Spleen (tissue), 11 donors: ENCODE results near the gene STX8. TPM values are rescaled to one million over a fixed set of nuclear protein-coding genes. Genes with fewer than 3 reads are reported as not detected.
A peak's percentile ranks its signal among the peaks of the same experiment; 100 is the strongest.

Experiments
- DNase-seq: peaks from one replicate; pipeline ENCODE4 v3.0.0-alpha.2; 2020
- H3K27ac ChIP-seq, 8 donors: fragments of 200-600 bp; sonication (generic) in 7 of 8; 1 replicate in 4 of 8; 2 replicates in 4 of 8; pipeline versions ENCODE4 v1.5.0 to v1.8.0; 2016 to 2021; ENCODE audit warnings: inconsistent platforms in 4 of 8, mild to moderate bottlenecking in 4 of 8, moderate library complexity in 1 of 8
- H3K27me3 ChIP-seq, 7 donors: fragments of 200-600 bp; sonication (generic) in 6 of 7; replicated peaks in 1 of 7; 1 replicate in 4 of 7; 2 replicates in 3 of 7; pipeline versions ENCODE4 v1.5.0 to v1.8.0; 2016 to 2021; ENCODE audit warnings: inconsistent platforms in 3 of 7, mild to moderate bottlenecking in 1 of 7
- H3K36me3 ChIP-seq, 6 donors: fragments of 200-600 bp; sonication (generic) in 5 of 6; 1 replicate in 4 of 6; 2 replicates in 2 of 6; pipeline versions ENCODE4 v1.5.0 to v1.8.0; 2016 to 2021; ENCODE audit warnings: inconsistent platforms in 2 of 6
- H3K4me1 ChIP-seq, 6 donors: fragments of 200-600 bp; sonication (generic) in 5 of 6; 1 replicate in 3 of 6; 2 replicates in 3 of 6; pipeline versions ENCODE4 v1.5.0 to v1.8.0; 2016 to 2021; ENCODE audit warnings: inconsistent platforms in 3 of 6
- H3K4me3 ChIP-seq, 8 donors: fragments of 200-600 bp; sonication (generic) in 7 of 8; 1 replicate in 4 of 8; 2 replicates in 4 of 8; pipeline versions ENCODE4 v1.5.0 to v1.8.0; 2016 to 2021; ENCODE audit warnings: inconsistent platforms in 4 of 8, mild to moderate bottlenecking in 4 of 8, moderate library complexity in 2 of 8
- H3K9me3 ChIP-seq, 8 donors: fragments of 200-600 bp; sonication (generic) in 7 of 8; 1 replicate in 4 of 8; 2 replicates in 4 of 8; pipeline versions ENCODE4 v1.5.0 to v1.8.0; 2016 to 2021; ENCODE audit warnings: inconsistent platforms in 4 of 8
- CTCF ChIP-seq, 11 experiments: fragments of 200-600 bp in 7 of 11; fragments of 450-650 bp in 4 of 11; sonication (generic) in 4 of 11; IDR thresholded peaks in 8 of 11; conservative IDR thresholded peaks in 3 of 11; 1 replicate in 7 of 11; 2 replicates in 4 of 11; pipeline versions ENCODE4 v1.4.0 to v1.8.0; 2016 to 2021; ENCODE audit warnings: antibody characterized with exemption in 11 of 11, inconsistent platforms in 4 of 11, mild to moderate bottlenecking in 1 of 11
- POLR2A ChIP-seq, 3 donors: fragments of 450-650 bp; IDR thresholded peaks; one replicate each; pipeline ENCODE4 v1.5.1; 2017; ENCODE audit warnings: antibody characterized with exemption in 3 of 3, mild to moderate bottlenecking in 1 of 3
- POLR2AphosphoS5 ChIP-seq, 3 donors: sonication (generic); formaldehyde crosslinking; IDR thresholded peaks; one replicate each; pipeline ENCODE4 v1.5.1; 2017; ENCODE audit warnings: antibody characterized with exemption in 3 of 3
- WGBS, 5 donors: extraction: QIAGEN DNeasy Blood & Tissue Kit in 3 of 5; methylation state at CpG; one replicate each; pipeline versions ENCODE4 v1.1.5 to v1.1.7; 2013 to 2018; 5-methylcytosine and 5-hydroxymethylcytosine counted together
- intact Hi-C: fragments of 100-400 bp; cut with DNase I; formaldehyde crosslinking; loops from one replicate; pipeline ENCODE4 v1.15.0; 2023; ENCODE audit warnings: low total_unique reads
- polyA plus RNA-seq, 3 donors: library from polyadenylated mRNA; stranded (reverse); fragments of 200-250 nt; gene quantifications; one replicate each; pipeline ENCODE4 v1.2.1, GENCODE V29; 2013
- total RNA-seq, 7 donors: library from RNA; depleted of rRNA in 3 of 7; stranded (reverse); fragments of >200 nt in 3 of 7; fragmentation: NEBNext Ultra II Directional in 4 of 7; extraction: Animal tissue kit (Norgen Biotek cat#: 25700) in 4 of 7; gene quantifications; one replicate each; pipeline versions ENCODE4 v1.1.0 to v1.2.1, GENCODE V29; 2016 to 2021
- donor health status: healthy with polysubstance abuse.
- donor health status: DM: no; HTN: no; CAD: no; lungs with moderate emphysema.
- donor health status: DM: no; HTN: no; CAD: no.
- donor health status: Bipolar disorder and iron deficiency.
- donor health status: healthy.
- donor health status: DM: no; HTN: no; CAD: no.
- donor health status: DM: yes; HTN: yes; CAD: no.

Gene STX8
- total and polyA plus RNA-seq, 10 donors, result 37.3 to 59.8 (median 48.9) TPM

DNA sequence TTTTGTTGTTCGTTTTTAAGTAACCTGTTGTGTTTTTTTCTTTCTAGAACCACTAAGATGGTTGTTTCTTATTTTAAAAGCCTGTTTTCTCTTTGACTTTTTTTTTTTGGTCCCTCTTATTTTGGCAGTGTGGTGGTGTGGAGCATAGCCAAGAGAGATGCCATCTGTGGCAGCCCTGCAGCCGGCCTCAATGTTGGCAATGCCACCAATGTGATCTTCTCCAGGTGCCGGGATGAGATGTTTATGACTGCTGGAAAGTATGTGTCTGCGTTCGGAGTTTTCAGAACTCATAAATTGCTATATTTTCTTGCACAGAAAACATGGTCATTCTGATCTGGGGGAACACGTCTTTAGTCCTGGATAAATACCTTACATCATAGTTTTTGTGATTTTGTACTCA, 18.4 kb upstream of the STX8 start:
- Histone ChIP-seq H3K27ac (no peak overlapping the region), H3K27me3 (no peaks in the 10 kb centered on the region), H3K4me3 (no peak overlapping the region), H3K4me1 (no peaks in the 10 kb centered on the region), H3K36me3 (no peaks in the 10 kb centered on the region), H3K9me3 (no peaks in the 10 kb centered on the region)
- WGBS, 5 donors, result 83 to 92% (median 87%) methylated on average over 6 of the region's 6 CpGs
- intact Hi-C loops, result no loop called here
- TF ChIP-seq POLR2A (IDR thresholded peaks at IDR 0.05) (no peak), CTCF (IDR thresholded peaks at IDR 0.05 in 8 of 11, conservative IDR thresholded peaks at IDR 0.05 in 3 of 11) (no peak), POLR2AphosphoS5 (IDR thresholded peaks at IDR 0.05) (no peak)
- no peak for DNase-seq

DNA sequence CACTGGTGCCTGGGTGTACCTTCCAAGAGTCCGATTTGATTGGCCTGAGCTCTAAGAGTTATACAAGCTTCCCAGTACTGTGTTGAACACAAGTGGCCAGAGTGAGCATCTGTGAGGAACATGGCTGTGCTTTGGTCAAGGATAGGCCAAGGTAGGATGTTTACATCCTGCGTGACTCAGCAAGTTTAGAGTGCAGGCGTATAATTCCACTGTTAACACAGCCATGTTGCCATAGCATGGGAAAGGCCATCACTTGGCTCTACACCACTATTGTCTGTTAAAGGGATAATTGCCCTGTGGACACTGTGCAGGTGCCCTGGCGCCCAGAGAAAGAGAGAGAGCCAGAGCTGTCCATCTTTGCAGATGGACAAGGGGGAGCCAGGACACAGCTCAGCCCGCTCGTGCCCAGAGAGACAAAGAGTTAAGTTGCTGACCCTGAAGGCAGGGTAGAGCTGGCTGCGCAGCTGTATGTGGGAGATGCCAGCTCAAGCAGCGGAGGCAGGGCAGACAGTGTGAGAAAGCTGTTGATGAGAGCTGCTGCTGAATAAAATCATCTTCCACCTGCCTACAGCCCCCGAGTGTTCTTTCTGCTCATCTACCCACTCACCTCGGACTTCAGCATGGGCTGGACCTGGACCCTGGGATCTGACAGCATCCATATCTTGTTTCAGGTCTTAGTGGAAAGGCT, 12.5 kb upstream of the STX8 start:
- Histone ChIP-seq H3K4me1 (no peaks in the 10 kb centered on the region), H3K27ac (no peak overlapping the region), H3K9me3 (peaks cover 0 to 14% (median 5%) of the 10 kb centered on the region in 8 donors), H3K36me3 (no peaks in the 10 kb centered on the region), H3K4me3 (no peak overlapping the region), H3K27me3 (no peaks in the 10 kb centered on the region)
- intact Hi-C loops, result no loop called here
- WGBS, 5 donors, result 86 to 92% (median 90%) methylated on average over 9 to 10 of the region's 10 CpGs
- DNase-seq, result no peak
- TF ChIP-seq CTCF (IDR thresholded peaks at IDR 0.05 in 8 of 11, conservative IDR thresholded peaks at IDR 0.05 in 3 of 11) (no peak), POLR2AphosphoS5 (IDR thresholded peaks at IDR 0.05) (no peak), POLR2A (IDR thresholded peaks at IDR 0.05) (no peak)

- intact Hi-C loops, result no loop called here
- H3K9me3 ChIP-seq, result no peaks in the 10 kb centered on the region
- WGBS, 5 donors, result 6 to 15% (median 11%) methylated on average over 4 of the region's 4 CpGs
- H3K4me3 ChIP-seq, result peak overlapping the region in 6 of 8 donors; percentile 82 to 92 (median 86)
- H3K36me3 ChIP-seq, result no peaks in the 10 kb centered on the region
- no peak overlapping the region for H3K27ac ChIP-seq
- TF ChIP-seq POLR2AphosphoS5 (IDR thresholded peaks at IDR 0.05) (no peak), CTCF (IDR thresholded peaks at IDR 0.05 in 8 of 11, conservative IDR thresholded peaks at IDR 0.05 in 3 of 11) (peak in 2 of 11 experiments; percentile 3 to 26)
- H3K4me1 ChIP-seq, result peaks cover 12 to 41% (median 30%) of the 10 kb centered on the region in 6 donors
- no peak for DNase-seq
- H3K27me3 ChIP-seq, result no peaks in the 10 kb centered on the region
Measured at GRCh38 chr17:9577373-9577709, 1.7 kb upstream of the STX8 start.

DNA sequence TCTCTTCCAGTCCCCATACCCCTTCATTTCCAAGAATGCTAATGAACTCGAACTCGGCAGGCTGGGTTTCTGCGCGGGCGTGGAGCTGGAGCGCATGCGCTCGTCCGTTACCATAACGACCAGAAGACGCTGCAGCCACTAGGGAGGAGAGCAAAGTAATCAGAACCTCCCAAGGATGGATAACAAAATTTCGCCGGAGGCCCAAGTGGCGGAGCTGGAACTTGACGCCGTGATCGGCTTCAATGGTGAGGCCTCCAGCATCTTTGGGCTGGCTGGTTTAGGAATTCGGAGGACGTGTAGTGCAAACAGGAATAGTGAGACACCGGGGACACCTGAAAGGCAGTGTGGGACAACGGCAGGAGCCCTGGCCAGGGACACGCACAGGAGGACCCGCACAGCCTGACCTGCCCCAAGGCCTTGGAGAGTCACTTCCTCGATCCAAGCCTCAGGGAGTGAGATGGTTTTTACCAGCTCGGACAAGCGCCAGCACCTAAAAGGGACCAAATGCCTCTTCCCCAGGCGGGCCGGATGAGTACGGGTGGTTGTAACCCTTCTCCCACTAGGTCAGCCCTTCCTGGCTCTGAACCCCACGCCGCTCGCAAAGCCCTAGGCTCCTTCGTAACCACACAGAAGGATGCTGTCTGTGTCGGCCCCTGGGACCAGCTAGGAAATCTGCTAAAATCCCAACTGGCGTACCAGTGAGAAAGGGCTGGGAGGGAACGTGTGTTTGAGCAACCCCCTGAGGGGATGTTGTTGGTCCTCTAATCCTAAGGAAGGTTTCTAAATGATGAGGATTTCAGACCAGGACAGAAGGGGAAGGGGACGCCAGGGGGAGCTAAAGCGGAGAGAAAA, 1.1 kb upstream of the STX8 start, which contains the start of gene CFAP52:
TSS of gene CFAP52 (plus strand) at position 122 of the 852 bp plus-strand sequence. CDS start at position 176, 54 bp downstream.
- WGBS, 5 donors, result 3 to 9% (median 4%) methylated on average over 28 to 38 of the region's 38 CpGs
- H3K4me3 ChIP-seq, result peak within 1 kb of the TSS; percentile 82 to 92 (median 88)
- H3K27ac ChIP-seq, result peak within 1 kb of the TSS in 7 of 8 donors; percentile 10 to 82 (median 70)
- H3K36me3 ChIP-seq, result no peaks in the 10 kb centered on the region
- peaks cover 12 to 41% (median 30%) of the 10 kb centered on the region in 6 donors for H3K4me1 ChIP-seq
- peak; percentile 90 for DNase-seq
- H3K9me3 ChIP-seq, result no peaks in the 10 kb centered on the region
- peak in 1 of 3 donors; percentile 24 for TF ChIP-seq POLR2AphosphoS5 (IDR thresholded peaks at IDR 0.05)
- TF ChIP-seq CTCF (IDR thresholded peaks at IDR 0.05 in 8 of 11, conservative IDR thresholded peaks at IDR 0.05 in 3 of 11), result peak in 9 of 11 experiments; percentile 9 to 73 (median 63)
- TF ChIP-seq POLR2A (IDR thresholded peaks at IDR 0.05), result no peak
- H3K27me3 ChIP-seq, result no peaks in the 10 kb centered on the region
- intact Hi-C loops, result no loop called here
